NCI-H1694 treated with DMSO at 0.1 percent for 48 hours (cell line): ENCODE results near the gene USP17L5.
"Not testable (repeated sequence)": the region's sequence is repeated elsewhere in the genome, so short reads cannot be mapped to it uniquely, and the experiment has no call there.

Experiments
- DNase-seq: peaks from one replicate; lab custom pipeline; 2025; lab: John Stamatoyannopoulos, UW

Gene USP17L5, protein sequence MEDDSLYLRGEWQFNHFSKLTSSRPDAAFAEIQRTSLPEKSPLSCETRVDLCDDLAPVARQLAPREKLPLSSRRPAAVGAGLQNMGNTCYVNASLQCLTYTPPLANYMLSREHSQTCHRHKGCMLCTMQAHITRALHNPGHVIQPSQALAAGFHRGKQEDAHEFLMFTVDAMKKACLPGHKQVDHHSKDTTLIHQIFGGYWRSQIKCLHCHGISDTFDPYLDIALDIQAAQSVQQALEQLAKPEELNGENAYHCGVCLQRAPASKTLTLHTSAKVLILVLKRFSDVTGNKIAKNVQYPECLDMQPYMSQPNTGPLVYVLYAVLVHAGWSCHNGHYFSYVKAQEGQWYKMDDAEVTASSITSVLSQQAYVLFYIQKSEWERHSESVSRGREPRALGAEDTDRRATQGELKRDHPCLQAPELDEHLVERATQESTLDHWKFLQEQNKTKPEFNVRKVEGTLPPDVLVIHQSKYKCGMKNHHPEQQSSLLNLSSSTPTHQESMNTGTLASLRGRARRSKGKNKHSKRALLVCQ

DNA sequence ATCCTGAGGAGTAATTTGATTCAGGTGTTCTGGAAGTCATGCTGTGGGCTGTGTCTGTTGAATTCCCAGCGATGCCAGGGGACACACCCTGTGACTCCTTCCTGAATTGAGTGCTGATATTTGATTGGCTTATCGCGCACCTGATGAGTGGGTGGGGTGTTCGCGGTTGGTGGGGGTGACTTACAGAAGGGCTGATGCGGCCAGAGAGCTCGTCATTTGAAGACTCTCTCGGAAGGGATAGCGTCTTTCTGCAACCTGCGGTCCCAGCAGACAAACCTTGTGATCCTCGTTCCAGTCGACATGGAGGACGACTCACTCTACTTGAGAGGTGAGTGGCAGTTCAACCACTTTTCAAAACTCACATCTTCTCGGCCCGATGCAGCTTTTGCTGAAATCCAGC is at the start of gene USP17L5:
USP17L5 (plus strand) TSS at position 301 of the 400 bp plus-strand sequence; CDS start at position 301, 0 bp downstream.
- DNase-seq, result not testable (repeated sequence)

DNA sequence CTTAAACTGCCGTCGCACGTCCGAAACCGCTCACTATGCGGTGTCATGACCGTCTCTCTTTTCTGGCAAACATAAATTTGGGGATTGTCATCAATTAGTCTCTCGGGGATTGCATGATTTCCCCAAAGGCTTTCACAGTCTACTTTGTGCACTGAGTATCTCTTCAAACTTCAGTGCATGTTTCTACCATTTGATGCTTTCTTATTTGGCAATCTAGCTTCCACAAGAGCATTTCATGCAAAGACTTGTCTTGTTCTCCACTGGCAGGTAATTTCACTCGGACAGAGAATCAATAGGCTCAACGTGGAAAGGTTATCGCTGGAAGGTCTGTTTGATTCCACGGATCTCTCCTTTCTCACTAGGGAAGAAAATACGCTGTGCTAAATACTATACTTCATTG is 15.0 kb upstream of the USP17L5 start:
- not testable (repeated sequence) for DNase-seq

DNA sequence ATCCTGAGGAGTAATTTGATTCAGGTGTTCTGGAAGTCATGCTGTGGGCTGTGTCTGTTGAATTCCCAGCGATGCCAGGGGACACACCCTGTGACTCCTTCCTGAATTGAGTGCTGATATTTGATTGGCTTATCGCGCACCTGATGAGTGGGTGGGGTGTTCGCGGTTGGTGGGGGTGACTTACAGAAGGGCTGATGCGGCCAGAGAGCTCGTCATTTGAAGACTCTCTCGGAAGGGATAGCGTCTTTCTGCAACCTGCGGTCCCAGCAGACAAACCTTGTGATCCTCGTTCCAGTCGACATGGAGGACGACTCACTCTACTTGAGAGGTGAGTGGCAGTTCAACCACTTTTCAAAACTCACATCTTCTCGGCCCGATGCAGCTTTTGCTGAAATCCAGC is 14.3 kb upstream of the USP17L5 start, which contains the start of gene USP17L24:
USP17L24 (plus strand) TSS at position 301 of the 400 bp plus-strand sequence; CDS start at position 301, 0 bp downstream.
- DNase-seq, result not testable (repeated sequence)

DNA sequence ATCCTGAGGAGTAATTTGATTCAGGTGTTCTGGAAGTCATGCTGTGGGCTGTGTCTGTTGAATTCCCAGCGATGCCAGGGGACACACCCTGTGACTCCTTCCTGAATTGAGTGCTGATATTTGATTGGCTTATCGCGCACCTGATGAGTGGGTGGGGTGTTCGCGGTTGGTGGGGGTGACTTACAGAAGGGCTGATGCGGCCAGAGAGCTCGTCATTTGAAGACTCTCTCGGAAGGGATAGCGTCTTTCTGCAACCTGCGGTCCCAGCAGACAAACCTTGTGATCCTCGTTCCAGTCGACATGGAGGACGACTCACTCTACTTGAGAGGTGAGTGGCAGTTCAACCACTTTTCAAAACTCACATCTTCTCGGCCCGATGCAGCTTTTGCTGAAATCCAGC is 9.6 kb upstream of the USP17L5 start, which contains the start of gene USP17L25:
USP17L25 (plus strand) TSS at position 301 of the 400 bp plus-strand sequence; CDS start at position 301, 0 bp downstream.
- DNase-seq, result not testable (repeated sequence)

DNA sequence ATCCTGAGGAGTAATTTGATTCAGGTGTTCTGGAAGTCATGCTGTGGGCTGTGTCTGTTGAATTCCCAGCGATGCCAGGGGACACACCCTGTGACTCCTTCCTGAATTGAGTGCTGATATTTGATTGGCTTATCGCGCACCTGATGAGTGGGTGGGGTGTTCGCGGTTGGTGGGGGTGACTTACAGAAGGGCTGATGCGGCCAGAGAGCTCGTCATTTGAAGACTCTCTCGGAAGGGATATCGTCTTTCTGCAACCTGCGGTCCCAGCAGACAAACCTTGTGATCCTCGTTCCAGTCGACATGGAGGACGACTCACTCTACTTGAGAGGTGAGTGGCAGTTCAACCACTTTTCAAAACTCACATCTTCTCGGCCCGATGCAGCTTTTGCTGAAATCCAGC is 4.8 kb upstream of the USP17L5 start, which contains the start of gene USP17L26:
USP17L26 (plus strand) TSS at position 301 of the 400 bp plus-strand sequence; CDS start at position 301, 0 bp downstream.
- not testable (repeated sequence) for DNase-seq

DNA sequence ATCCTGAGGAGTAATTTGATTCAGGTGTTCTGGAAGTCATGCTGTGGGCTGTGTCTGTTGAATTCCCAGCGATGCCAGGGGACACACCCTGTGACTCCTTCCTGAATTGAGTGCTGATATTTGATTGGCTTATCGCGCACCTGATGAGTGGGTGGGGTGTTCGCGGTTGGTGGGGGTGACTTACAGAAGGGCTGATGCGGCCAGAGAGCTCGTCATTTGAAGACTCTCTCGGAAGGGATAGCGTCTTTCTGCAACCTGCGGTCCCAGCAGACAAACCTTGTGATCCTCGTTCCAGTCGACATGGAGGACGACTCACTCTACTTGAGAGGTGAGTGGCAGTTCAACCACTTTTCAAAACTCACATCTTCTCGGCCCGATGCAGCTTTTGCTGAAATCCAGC is 4.6 kb downstream of the USP17L5 start, which contains the start of gene USP17L27:
USP17L27 (plus strand) TSS at position 301 of the 400 bp plus-strand sequence; CDS start at position 301, 0 bp downstream.
- not testable (repeated sequence) for DNase-seq

DNA sequence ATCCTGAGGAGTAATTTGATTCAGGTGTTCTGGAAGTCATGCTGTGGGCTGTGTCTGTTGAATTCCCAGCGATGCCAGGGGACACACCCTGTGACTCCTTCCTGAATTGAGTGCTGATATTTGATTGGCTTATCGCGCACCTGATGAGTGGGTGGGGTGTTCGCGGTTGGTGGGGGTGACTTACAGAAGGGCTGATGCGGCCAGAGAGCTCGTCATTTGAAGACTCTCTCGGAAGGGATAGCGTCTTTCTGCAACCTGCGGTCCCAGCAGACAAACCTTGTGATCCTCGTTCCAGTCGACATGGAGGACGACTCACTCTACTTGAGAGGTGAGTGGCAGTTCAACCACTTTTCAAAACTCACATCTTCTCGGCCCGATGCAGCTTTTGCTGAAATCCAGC is 9.4 kb downstream of the USP17L5 start, which contains the start of gene USP17L28:
USP17L28 (plus strand) TSS at position 301 of the 400 bp plus-strand sequence; CDS start at position 301, 0 bp downstream.
- DNase-seq, result not testable (repeated sequence)

DNA sequence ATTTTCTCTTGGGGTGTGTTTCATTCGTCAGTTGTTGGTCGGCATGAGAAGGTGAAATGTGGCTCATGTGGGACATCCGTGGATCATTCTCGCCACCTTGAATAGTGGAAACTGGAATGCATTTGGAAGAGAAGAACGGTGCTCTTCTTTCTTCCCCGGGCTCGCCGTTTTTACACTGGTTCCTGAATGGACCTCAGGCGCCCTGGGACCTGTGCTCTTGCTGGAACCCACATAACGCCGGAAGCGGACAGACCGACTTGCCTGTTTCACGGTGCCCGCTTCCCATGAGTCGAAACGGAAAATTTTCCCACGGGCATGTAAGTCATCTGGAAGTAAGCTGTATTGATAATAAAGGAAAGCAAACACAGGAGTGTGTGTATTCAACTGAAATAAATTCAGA is 11.7 kb downstream of the USP17L5 start:
- DNase-seq, result not testable (repeated sequence)

DNA sequence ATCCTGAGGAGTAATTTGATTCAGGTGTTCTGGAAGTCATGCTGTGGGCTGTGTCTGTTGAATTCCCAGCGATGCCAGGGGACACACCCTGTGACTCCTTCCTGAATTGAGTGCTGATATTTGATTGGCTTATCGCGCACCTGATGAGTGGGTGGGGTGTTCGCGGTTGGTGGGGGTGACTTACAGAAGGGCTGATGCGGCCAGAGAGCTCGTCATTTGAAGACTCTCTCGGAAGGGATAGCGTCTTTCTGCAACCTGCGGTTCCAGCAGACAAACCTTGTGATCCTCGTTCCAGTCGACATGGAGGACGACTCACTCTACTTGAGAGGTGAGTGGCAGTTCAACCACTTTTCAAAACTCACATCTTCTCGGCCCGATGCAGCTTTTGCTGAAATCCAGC is 14.1 kb downstream of the USP17L5 start, which contains the start of gene USP17L29:
USP17L29 (plus strand) TSS at position 301 of the 400 bp plus-strand sequence; CDS start at position 301, 0 bp downstream.
- not testable (repeated sequence) for DNase-seq

DNA sequence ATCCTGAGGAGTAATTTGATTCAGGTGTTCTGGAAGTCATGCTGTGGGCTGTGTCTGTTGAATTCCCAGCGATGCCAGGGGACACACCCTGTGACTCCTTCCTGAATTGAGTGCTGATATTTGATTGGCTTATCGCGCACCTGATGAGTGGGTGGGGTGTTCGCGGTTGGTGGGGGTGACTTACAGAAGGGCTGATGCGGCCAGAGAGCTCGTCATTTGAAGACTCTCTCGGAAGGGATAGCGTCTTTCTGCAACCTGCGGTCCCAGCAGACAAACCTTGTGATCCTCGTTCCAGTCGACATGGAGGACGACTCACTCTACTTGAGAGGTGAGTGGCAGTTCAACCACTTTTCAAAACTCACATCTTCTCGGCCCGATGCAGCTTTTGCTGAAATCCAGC is 23.6 kb downstream of the USP17L5 start, which contains the start of gene USP17L30:
USP17L30 (plus strand) TSS at position 301 of the 400 bp plus-strand sequence; CDS start at position 301, 0 bp downstream.
- DNase-seq, result not testable (repeated sequence)

DNA sequence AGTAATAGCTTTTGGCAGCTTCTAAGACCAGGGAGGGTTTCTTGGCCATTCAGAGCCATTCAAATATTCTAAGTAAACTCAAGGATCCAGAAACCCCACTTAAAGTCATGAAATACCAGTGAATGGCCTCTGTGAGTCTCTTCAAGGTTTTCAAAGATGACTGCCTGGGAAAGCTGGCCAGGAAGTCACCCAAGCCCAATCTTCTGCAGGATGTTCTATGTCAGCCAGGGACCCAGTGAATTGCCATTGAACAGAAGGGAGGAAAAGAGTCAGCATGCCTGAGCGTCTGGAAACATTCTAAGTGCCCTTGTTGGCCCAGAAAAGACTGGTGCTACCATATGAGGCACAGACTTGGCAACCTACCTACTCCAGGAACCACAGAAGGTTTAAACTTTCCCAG is 40.7 kb downstream of the USP17L5 start:
- DNase-seq, result not testable (repeated sequence)

DNA sequence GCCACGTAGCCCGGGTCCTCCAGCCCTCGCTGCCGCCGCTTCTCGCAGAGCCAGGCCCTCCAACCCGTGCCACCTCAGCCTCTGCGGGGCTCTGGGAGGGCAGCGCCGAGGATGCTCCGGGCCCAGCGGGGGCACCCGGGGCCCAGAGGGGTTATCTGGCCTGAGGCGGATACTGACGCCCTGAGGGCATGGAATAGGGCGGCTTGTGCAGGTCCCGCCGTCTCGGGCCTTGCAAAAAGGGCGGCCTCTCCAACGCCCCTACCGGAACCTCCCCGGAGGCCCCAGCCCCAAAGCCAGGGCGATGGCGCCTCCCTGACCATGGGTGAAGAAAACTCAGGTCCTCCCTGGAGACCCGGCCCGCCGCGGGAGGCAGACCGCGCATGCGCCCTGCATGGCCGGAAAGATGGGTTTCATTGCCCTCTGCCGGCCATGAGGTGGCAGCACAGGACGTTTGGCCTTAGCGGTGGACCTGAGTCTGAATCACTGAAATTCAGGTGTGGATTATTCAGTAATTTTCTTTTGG is 41.9 kb downstream of the USP17L5 start:
- not testable (repeated sequence) for DNase-seq

DNA sequence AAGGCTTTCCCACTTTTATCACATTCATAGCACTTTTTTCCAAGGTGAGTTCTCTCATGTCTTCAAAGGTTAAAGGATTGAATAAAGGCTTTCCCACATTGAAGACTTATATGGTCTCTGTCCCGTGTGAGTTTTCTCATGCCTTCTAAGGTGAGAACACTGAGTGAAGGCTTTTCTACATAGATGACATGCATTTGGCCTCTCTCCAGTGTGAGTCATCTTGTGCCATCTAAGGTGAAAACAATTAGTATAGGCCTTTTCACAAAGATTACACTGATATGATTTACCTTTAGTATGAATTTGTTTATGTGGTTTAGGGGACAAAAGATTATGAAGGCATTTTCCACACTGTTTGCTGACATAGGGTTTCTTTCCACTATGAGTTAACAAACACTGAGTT is 44.9 kb downstream of the USP17L5 start:
- DNase-seq, result no peak

DNA sequence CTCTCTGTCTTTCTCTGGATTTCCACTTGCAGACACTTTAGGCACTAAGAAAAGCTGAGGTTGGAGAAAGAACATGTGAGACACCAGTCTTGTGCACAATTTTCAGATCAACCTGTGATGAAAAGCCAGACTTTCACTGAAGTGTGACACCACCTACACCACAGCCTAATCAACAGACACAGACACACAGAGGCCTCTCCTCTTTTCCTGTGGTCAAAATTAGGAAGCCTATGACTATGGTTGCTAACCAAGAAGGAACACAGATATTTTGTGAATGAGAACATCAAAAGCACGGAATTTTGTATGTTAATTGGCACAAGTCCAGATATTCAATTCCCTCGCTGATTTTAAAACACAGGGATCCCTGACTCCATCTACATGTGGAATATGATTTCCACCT is 49.8 kb downstream of the USP17L5 start:
- not testable (repeated sequence) for DNase-seq
